Endodermal cell (in vitro differentiated cells): ENCODE results near the gene SPAG6. TPM values are rescaled to one million over a fixed set of nuclear protein-coding genes. Genes with fewer than 3 reads are reported as not detected.
"Not testable (repeated sequence)": the region's sequence is repeated elsewhere in the genome, so short reads cannot be mapped to it uniquely, and the experiment has no call there.

Experiments
- DNase-seq: peaks from one replicate; pipeline ENCODE4 v3.0.0-alpha.2; 2017
- H3K27ac ChIP-seq: 2 replicates; pipeline ENCODE4 v1.5.1; 2013; ENCODE audit warnings: mild to moderate bottlenecking, low read depth, low read length, moderate library complexity
- H3K27me3 ChIP-seq: 2 replicates; pipeline ENCODE4 v1.6.1; 2013; ENCODE audit warnings: mild to moderate bottlenecking, low read length, moderate library complexity; ENCODE audit not compliant: insufficient read depth, control insufficient read depth, poor library complexity, severe bottlenecking
- H3K36me3 ChIP-seq: 2 replicates; pipeline ENCODE4 v1.7.0; 2013; ENCODE audit warnings: mild to moderate bottlenecking, low read length, moderate library complexity; ENCODE audit not compliant: control insufficient read depth, insufficient read depth
- H3K4me1 ChIP-seq: one replicate; pipeline ENCODE4 v1.7.0; 2013; ENCODE audit warnings: low read length; ENCODE audit not compliant: control insufficient read depth, insufficient read depth
- H3K4me3 ChIP-seq: 2 replicates; pipeline ENCODE4 v1.5.1; 2013; ENCODE audit warnings: mild to moderate bottlenecking, low read length, moderate library complexity
- H3K9ac ChIP-seq: 2 replicates; pipeline ENCODE4 v1.6.1; 2013; ENCODE audit warnings: mild to moderate bottlenecking, low read length, moderate library complexity; ENCODE audit not compliant: poor library complexity, severe bottlenecking; ENCODE audit errors: extremely low read depth
- H3K9me3 ChIP-seq: 2 replicates; pipeline ENCODE4 v1.6.1; 2013; ENCODE audit warnings: mild to moderate bottlenecking, low read length, moderate library complexity; ENCODE audit not compliant: control insufficient read depth
- H3K27ac Mint-ChIP-seq: 2 replicates; pipeline ENCODE4 v1.8.0; 2020; ENCODE audit warnings: mixed read lengths
- H3K27me3 Mint-ChIP-seq: 2 replicates; pipeline ENCODE4 v1.8.0; 2021; ENCODE audit warnings: mild to moderate bottlenecking, mixed read lengths; ENCODE audit not compliant: insufficient read depth
- H3K36me3 Mint-ChIP-seq: 2 replicates; pipeline ENCODE4 v1.8.0; 2020; ENCODE audit warnings: low read depth, mixed read lengths
- H3K4me1 Mint-ChIP-seq: 2 replicates; pipeline ENCODE4 v1.8.0; 2020; ENCODE audit warnings: mixed read lengths
- H3K4me3 Mint-ChIP-seq: 2 replicates; pipeline ENCODE4 v1.8.0; 2020; ENCODE audit warnings: mild to moderate bottlenecking, moderate library complexity, mixed read lengths
- H3K9me3 Mint-ChIP-seq: 2 replicates; pipeline ENCODE4 v1.8.0; 2020; ENCODE audit warnings: mild to moderate bottlenecking, mixed read lengths
- CTCF ChIP-seq: fragments of 200-600 bp; sonication (generic); conservative IDR thresholded peaks from 2 replicates; pipeline ENCODE4 v1.5.0; 2021; ENCODE audit warnings: antibody characterized with exemption, mild to moderate bottlenecking
- WGBS, 2 experiments: methylation state at CpG; one replicate each; pipeline versions ENCODE4 v1.1.5 to v1.1.7; 2013; ENCODE audit warnings: missing lambda C conversion rate in 2 of 2, mixed read lengths in 1 of 2; ENCODE audit not compliant: insufficient coverage in 1 of 2, insufficient read length in 1 of 2; 5-methylcytosine and 5-hydroxymethylcytosine counted together
- total RNA-seq, 2 donors: library from RNA; stranded (reverse); fragmentation: NEBNext Ultra II Directional in 1 of 2; extraction: Animal tissue kit (Norgen Biotek cat#: 25700) in 1 of 2; gene quantifications; 2 replicates in 1 of 2; 3 replicates in 1 of 2; pipeline ENCODE4 v1.2.1, GENCODE V29; 2021

Gene SPAG6
- total RNA-seq, 2 donors from 2014 or later, result 1.1 to 2.1 TPM

- no peaks in the 10 kb centered on the region for H3K9me3 ChIP-seq
- no peaks in the 10 kb centered on the region for H3K27me3 ChIP-seq
- H3K4me3 Mint-ChIP-seq, result no peak overlapping the region
- H3K4me3 ChIP-seq, result no peak overlapping the region
- H3K4me1 ChIP-seq, result no peaks in the 10 kb centered on the region
- H3K9ac ChIP-seq, result no peak overlapping the region
- no peaks in the 10 kb centered on the region for H3K36me3 ChIP-seq
- no peaks in the 10 kb centered on the region for H3K4me1 Mint-ChIP-seq
- no peak for TF ChIP-seq CTCF
- DNase-seq, result no peak
- no peak overlapping the region for H3K27ac Mint-ChIP-seq
- H3K9me3 Mint-ChIP-seq, result no peaks in the 10 kb centered on the region
- H3K27ac ChIP-seq, result no peak overlapping the region
- H3K36me3 Mint-ChIP-seq, result no peaks in the 10 kb centered on the region
- 75 to 100% methylated on average over 1 of the region's 1 CpG for WGBS, 2 experiments
- H3K27me3 Mint-ChIP-seq, result no peaks in the 10 kb centered on the region
Measured at GRCh38 chr10:22386503-22386902, 41.2 kb downstream of the SPAG6 start.

GRCh38 chr10:22389856-22390589 is 44.7 kb downstream of the SPAG6 start:
- no peaks in the 10 kb centered on the region for H3K4me1 Mint-ChIP-seq
- WGBS, 2 experiments, result 89% methylated on average over 5 of the region's 6 CpGs; no CpG with 5 or more reads in 1 of the 2 experiments
- DNase-seq, result no peak
- no peaks in the 10 kb centered on the region for H3K9me3 Mint-ChIP-seq
- H3K27ac ChIP-seq, result no peak overlapping the region
- no peak for TF ChIP-seq CTCF
- no peaks in the 10 kb centered on the region for H3K36me3 ChIP-seq
- H3K36me3 Mint-ChIP-seq, result no peaks in the 10 kb centered on the region
- no peaks in the 10 kb centered on the region for H3K4me1 ChIP-seq
- H3K9ac ChIP-seq, result no peak overlapping the region
- H3K27me3 ChIP-seq, result no peaks in the 10 kb centered on the region
- H3K27me3 Mint-ChIP-seq, result no peaks in the 10 kb centered on the region
- H3K9me3 ChIP-seq, result no peaks in the 10 kb centered on the region
- no peak overlapping the region for H3K4me3 ChIP-seq
- H3K4me3 Mint-ChIP-seq, result no peak overlapping the region
- H3K27ac Mint-ChIP-seq, result no peak overlapping the region

- 93 to 96% methylated on average over 4 to 5 of the region's 5 CpGs for WGBS, 2 experiments
- no peak for DNase-seq
- Mint-ChIP-seq H3K4me1 (peaks cover 1% of the 10 kb centered on the region), H3K36me3 (no peaks in the 10 kb centered on the region), H3K27me3 (no peaks in the 10 kb centered on the region), H3K9me3 (no peaks in the 10 kb centered on the region), H3K4me3 (no peak overlapping the region), H3K27ac (no peak overlapping the region)
- no peak overlapping the region for H3K9ac ChIP-seq
- H3K36me3 ChIP-seq, result no peaks in the 10 kb centered on the region
- H3K4me3 ChIP-seq, result no peak overlapping the region
- TF ChIP-seq CTCF, result no peak
- H3K9me3 ChIP-seq, result no peaks in the 10 kb centered on the region
- no peaks in the 10 kb centered on the region for H3K4me1 ChIP-seq
- no peaks in the 10 kb centered on the region for H3K27me3 ChIP-seq
- no peak overlapping the region for H3K27ac ChIP-seq
Measured at GRCh38 chr10:22391600-22391999, 46.3 kb downstream of the SPAG6 start.

GRCh38 chr10:22396195-22396594 is 50.9 kb downstream of the SPAG6 start:
- WGBS, 2 experiments, result 83 to 86% methylated on average over 1 to 2 of the region's 2 CpGs
- not testable (repeated sequence) for H3K9me3 ChIP-seq, H3K36me3 ChIP-seq, H3K4me3 Mint-ChIP-seq, H3K27me3 ChIP-seq, H3K4me1 Mint-ChIP-seq, H3K9me3 Mint-ChIP-seq, H3K27me3 Mint-ChIP-seq, DNase-seq, H3K36me3 Mint-ChIP-seq, H3K27ac ChIP-seq, H3K4me1 ChIP-seq, H3K9ac ChIP-seq, H3K4me3 ChIP-seq, H3K27ac Mint-ChIP-seq

GRCh38 chr10:22406916-22407315 is 61.6 kb downstream of the SPAG6 start:
- H3K4me1 ChIP-seq, H3K9ac ChIP-seq, H3K4me1 Mint-ChIP-seq, H3K27ac Mint-ChIP-seq, H3K4me3 ChIP-seq, H3K36me3 Mint-ChIP-seq, DNase-seq, H3K27ac ChIP-seq, H3K4me3 Mint-ChIP-seq, H3K9me3 ChIP-seq, H3K27me3 ChIP-seq, H3K27me3 Mint-ChIP-seq, H3K36me3 ChIP-seq: not testable (repeated sequence)
- no CpG with 5 or more reads among the region's 5 CpGs for WGBS, 2 experiments
- H3K9me3 Mint-ChIP-seq, result peaks cover 13% of the 10 kb centered on the region
